Lower lobe of right lung (tissue), 2 donors: ENCODE results near the gene TJP1. TPM values are rescaled to one million over a fixed set of nuclear protein-coding genes. Genes with fewer than 3 reads are reported as not detected.

Experiments
- ATAC-seq, 2 donors: fragments of 200-7000 bp; cut with Tn5 transposase; one replicate each; pipeline ENCODE4 v1.9.1; 2020 to 2022; ENCODE audit warnings: mild to moderate bottlenecking in 2 of 2, moderate library complexity in 2 of 2
- DNase-seq: peaks from one replicate; pipeline ENCODE4 v3.0.0-alpha.2; 2020
- H3K27ac ChIP-seq: fragments of 200-600 bp; one replicate; pipeline ENCODE4 v1.8.0; 2022
- H3K27me3 ChIP-seq: fragments of 200-600 bp; one replicate; pipeline ENCODE4 v1.8.0; 2022; ENCODE audit warnings: low read depth
- H3K36me3 ChIP-seq: fragments of 200-600 bp; one replicate; pipeline ENCODE4 v1.8.0; 2022; ENCODE audit warnings: mild to moderate bottlenecking
- H3K4me1 ChIP-seq: fragments of 200-600 bp; one replicate; pipeline ENCODE4 v1.8.0; 2022
- H3K4me3 ChIP-seq: fragments of 200-600 bp; one replicate; pipeline ENCODE4 v1.8.0; 2022; ENCODE audit warnings: mild to moderate bottlenecking
- H3K9me3 ChIP-seq: fragments of 200-600 bp; one replicate; pipeline ENCODE4 v1.8.0; 2022
- intact Hi-C: fragments of 100-400 bp; cut with DNase I; formaldehyde crosslinking; loops from one replicate; pipeline ENCODE4 v1.11.0; 2022
- total RNA-seq: library from RNA; stranded (reverse); fragmentation: NEBNext Ultra II Directional; extraction: Animal tissue kit (Norgen Biotek cat#: 25700); gene quantifications from one replicate; pipeline ENCODE4 v1.2.1, GENCODE V29; 2021
- TF ChIP-seq, protein P1 (sequence below): fragments of 200-600 bp; IDR thresholded peaks from one replicate; pipeline ENCODE4 v1.8.0; 2022; ENCODE audit warnings: antibody characterized with exemption, mild to moderate bottlenecking
- donor health status: DM: no; HTN: yes; CAD: no; lungs with severe emphysema.

TJP1 gene
- total RNA-seq, 1 donor from 2014 or later: 115 TPM

DNA sequence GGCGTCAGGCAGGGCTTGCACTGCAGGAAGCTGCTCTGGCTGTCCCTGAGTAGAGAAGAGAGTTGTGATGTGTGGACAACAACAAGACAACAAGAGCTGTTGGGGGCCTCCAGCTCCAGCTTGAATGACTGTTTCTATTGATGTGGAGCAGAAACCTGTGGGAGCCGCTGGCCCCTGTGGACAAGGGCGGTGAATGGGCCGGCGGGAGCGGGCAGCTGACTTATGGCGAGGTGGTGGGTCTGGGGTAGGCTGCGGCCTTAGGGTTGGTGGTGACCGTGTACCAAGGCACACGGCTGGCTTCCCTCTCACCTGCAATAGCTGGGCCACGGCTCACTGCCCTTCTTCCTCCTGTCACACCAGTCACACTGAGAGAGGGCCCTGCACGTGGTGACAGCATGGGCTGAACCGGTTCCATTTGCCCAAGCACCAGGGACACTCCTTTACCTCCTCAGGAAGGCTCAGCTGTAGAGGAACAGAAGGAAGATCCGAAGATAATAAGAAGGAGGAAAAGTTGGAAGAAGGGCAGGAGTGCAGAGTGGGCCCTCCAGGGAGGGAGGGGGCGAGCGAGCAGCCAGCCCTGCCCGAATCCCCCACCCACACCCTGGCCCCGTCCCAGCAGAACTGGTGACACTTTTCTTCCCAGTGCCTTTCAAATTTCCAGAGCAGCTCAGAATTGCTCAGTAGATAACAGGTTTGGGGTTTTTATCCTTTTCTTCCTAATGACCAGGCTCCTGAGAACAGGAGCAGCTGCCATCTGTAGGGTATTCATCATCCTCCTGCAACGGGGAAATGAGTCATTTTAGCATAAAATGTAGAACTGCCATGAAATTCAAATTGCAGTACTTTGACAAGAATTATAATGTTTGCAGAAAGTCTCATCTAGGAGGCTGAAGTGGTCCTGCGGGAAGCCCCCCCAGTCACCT, 136.9 kb downstream of the TJP1 start:
- Histone ChIP-seq H3K9me3 (no peaks in the 10 kb centered on the region), H3K4me1 (no peaks in the 10 kb centered on the region), H3K36me3 (no peaks in the 10 kb centered on the region), H3K4me3 (no peak overlapping the region), H3K27ac (no peak overlapping the region), H3K27me3 (no peaks in the 10 kb centered on the region)
- intact Hi-C loops: no loop called here
- no peak for ATAC-seq
- TF ChIP-seq, protein P1, sequence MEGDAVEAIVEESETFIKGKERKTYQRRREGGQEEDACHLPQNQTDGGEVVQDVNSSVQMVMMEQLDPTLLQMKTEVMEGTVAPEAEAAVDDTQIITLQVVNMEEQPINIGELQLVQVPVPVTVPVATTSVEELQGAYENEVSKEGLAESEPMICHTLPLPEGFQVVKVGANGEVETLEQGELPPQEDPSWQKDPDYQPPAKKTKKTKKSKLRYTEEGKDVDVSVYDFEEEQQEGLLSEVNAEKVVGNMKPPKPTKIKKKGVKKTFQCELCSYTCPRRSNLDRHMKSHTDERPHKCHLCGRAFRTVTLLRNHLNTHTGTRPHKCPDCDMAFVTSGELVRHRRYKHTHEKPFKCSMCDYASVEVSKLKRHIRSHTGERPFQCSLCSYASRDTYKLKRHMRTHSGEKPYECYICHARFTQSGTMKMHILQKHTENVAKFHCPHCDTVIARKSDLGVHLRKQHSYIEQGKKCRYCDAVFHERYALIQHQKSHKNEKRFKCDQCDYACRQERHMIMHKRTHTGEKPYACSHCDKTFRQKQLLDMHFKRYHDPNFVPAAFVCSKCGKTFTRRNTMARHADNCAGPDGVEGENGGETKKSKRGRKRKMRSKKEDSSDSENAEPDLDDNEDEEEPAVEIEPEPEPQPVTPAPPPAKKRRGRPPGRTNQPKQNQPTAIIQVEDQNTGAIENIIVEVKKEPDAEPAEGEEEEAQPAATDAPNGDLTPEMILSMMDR: no peak
- DNase-seq: no peak

DNA sequence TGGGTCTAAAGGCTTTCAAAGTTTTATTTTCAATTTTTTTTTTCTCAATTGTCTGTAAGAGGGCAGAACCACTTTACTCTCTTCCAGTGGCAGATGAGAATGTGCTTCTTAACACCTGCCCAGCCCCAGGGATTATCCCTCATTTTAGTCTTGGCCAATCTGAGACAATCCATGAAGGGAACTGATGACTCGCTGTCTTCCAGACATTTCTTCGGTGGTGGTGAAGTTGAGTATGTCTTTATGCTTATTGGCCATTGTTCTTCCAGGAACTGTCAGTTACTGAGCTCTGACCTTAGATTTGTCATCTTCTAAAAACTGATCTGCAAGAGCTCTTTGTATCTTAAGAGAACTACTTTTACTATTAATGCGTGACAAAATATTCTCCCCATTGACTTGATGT, 139.5 kb downstream of the TJP1 start:
- ATAC-seq (no peak), DNase-seq (no peak)
- H3K27ac ChIP-seq: no peak overlapping the region
- H3K27me3 ChIP-seq: no peaks in the 10 kb centered on the region
- intact Hi-C loops: no loop called here
- no peak overlapping the region for H3K4me3 ChIP-seq
- H3K9me3 ChIP-seq: no peaks in the 10 kb centered on the region
- TF ChIP-seq, protein P1: no peak
- H3K36me3 ChIP-seq: no peaks in the 10 kb centered on the region
- H3K4me1 ChIP-seq: no peaks in the 10 kb centered on the region

DNA sequence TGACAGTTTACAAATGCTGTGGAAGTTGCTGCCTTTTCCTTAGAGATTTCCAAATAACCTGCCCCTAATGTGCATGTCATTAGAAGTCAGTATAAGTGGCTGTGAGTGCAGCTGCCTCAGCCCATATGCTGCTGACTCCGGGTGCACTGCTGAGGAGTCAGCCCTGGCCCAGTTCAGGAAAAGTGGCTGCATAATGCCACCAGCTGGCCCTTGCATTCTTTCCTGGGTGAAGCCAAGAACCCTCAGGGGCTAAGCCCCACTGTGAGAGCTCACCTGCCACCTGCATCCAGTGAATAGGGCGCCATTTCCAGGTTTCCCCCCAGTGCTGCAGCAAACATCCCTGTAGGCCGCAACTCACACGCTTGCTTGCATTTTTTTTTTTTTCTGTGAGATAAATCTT, 139.9 kb downstream of the TJP1 start:
- Histone ChIP-seq H3K4me1 (no peaks in the 10 kb centered on the region), H3K27ac (no peak overlapping the region), H3K36me3 (no peaks in the 10 kb centered on the region), H3K4me3 (no peak overlapping the region), H3K9me3 (no peaks in the 10 kb centered on the region), H3K27me3 (no peaks in the 10 kb centered on the region)
- no peak for ATAC-seq
- TF ChIP-seq, protein P1: no peak
- DNase-seq: no peak
- intact Hi-C loops: no loop called here

DNA sequence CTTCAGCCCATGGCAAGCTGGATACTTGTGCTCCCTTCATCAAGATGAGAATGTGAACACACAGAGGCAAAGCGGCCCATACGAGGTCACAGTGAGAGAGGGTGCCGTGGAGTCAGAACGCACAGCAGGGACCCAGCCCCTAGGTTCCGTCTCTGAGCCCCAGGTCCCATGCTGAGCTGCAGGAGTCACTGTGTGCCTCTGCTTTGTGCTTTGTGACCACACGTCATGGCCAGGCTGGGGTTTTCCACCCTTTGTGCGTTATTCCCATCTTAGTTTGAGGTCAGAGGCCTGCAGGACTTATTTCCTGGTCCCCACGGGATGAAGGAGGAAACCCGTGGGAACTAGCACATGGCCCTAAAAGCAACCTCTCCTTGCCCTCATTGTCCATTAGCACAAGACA, 140.3 kb downstream of the TJP1 start:
- Histone ChIP-seq H3K27me3 (no peaks in the 10 kb centered on the region), H3K36me3 (no peaks in the 10 kb centered on the region), H3K4me3 (no peak overlapping the region), H3K27ac (no peak overlapping the region), H3K9me3 (no peaks in the 10 kb centered on the region), H3K4me1 (no peaks in the 10 kb centered on the region)
- TF ChIP-seq, protein P1: no peak
- intact Hi-C loops: no loop called here
- ATAC-seq (no peak), DNase-seq (no peak)

DNA sequence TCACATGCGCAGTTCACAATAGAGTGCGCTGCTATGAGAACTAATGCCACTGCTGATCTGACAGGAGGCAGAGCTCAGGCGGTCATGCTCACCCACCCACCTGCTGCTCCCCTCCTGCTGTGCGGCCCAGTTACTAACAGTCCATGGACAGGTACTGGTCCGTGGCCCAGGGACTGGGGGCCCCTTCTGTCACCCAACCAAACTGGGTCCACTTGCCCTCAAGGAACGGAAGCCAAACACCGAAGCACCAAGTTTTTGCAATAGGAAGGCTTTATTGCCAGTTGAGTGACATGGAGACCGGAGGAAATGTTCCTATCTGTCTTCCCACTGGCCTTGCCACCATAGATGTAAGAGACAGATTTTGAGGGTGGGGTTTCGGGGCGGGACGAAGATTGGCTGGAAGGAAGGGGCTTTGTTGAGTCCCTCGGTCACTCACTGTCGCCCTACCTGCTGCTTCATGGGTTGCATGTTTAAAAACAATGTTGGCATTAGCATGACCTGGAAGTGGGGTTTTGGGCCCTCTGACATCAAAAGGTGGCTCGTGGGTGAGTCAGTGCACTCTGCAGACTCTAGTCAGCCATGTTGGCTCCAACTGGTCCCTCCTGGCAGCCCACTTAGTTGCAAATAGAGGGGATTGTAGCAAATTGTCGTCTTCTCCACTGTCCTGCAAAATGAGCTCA, 141.0 kb downstream of the TJP1 start:
- no peak for DNase-seq
- TF ChIP-seq, protein P1: no peak
- intact Hi-C loops: no loop called here
- H3K27me3 ChIP-seq: no peaks in the 10 kb centered on the region
- H3K36me3 ChIP-seq: no peaks in the 10 kb centered on the region
- H3K9me3 ChIP-seq: no peaks in the 10 kb centered on the region
- no peaks in the 10 kb centered on the region for H3K4me1 ChIP-seq
- no peak for ATAC-seq
- H3K4me3 ChIP-seq: no peak overlapping the region
- H3K27ac ChIP-seq: no peak overlapping the region
